Panc1 (cell line): ENCODE results near the gene RMND5B. TPM values are rescaled to one million over a fixed set of nuclear protein-coding genes. Genes with fewer than 3 reads are reported as not detected.

Experiments
- ATAC-seq: fragments of 200-7000 bp; cut with Tn5 transposase; 2 replicates; pipeline ENCODE4 v1.9.1; 2020; ENCODE audit warnings: mild to moderate bottlenecking, moderate library complexity
- BruUV-seq: library from RNA; stranded (reverse); fragments of 400-500 nt; replicated peaks from 2 replicates; lab custom pipeline; 2021; lab: Mats Ljungman, UMichigan
- CTCF ChIA-PET: fragments of 300-600 bp; sonication (Branson Sonifier 250); formaldehyde crosslinking; loops from one replicate; lab custom pipeline; 2022; ENCODE audit warnings: antibody characterized with exemption; lab: Charles Lee
- POLR2A ChIA-PET: fragments of 300-600 bp; sonication (Branson Sonifier 250); formaldehyde crosslinking; loops from one replicate; lab custom pipeline; 2022; ENCODE audit warnings: antibody characterized with exemption; lab: Charles Lee
- DNase-seq: peaks from one replicate; pipeline ENCODE4 v3.0.0-alpha.2; 2010; ENCODE audit warnings: low read depth, low spot score
- H3K27ac ChIP-seq: 2 replicates; pipeline ENCODE4 v1.5.1; 2011; ENCODE audit warnings: mild to moderate bottlenecking, low read length, inconsistent platforms
- H3K27me3 ChIP-seq: fragments of 200-500 bp; sonication (Bioruptor generic); 2 replicates; pipeline ENCODE4 v1.6.0; 2014; ENCODE audit warnings: low read length, inconsistent platforms; ENCODE audit not compliant: control insufficient read depth, insufficient read depth
- H3K36me3 ChIP-seq: fragments of 200-500 bp; sonication (Bioruptor generic); 2 replicates; pipeline ENCODE4 v1.5.1; 2014; ENCODE audit warnings: inconsistent platforms, mild to moderate bottlenecking, low read length, moderate library complexity; ENCODE audit not compliant: control insufficient read depth, insufficient read depth
- H3K4me1 ChIP-seq: 2 replicates; pipeline ENCODE4 v1.5.1; 2011; ENCODE audit warnings: inconsistent platforms, mild to moderate bottlenecking, low read length, moderate library complexity; ENCODE audit not compliant: control insufficient read depth, insufficient read depth
- H3K4me3 ChIP-seq, 2 experiments: 2 replicates each; pipeline ENCODE4 v1.5.1; 2011 to 2012; ENCODE audit warnings: low read depth in 2 of 2, low read length in 2 of 2, mild to moderate bottlenecking in 2 of 2, inconsistent platforms in 1 of 2, moderate library complexity in 1 of 2
- H3K9me3 ChIP-seq: fragments of 200-500 bp; sonication (Bioruptor generic); 2 replicates; pipeline ENCODE4 v1.5.1; 2014; ENCODE audit warnings: low read depth, mild to moderate bottlenecking, inconsistent platforms, low read length, moderate library complexity; ENCODE audit not compliant: control insufficient read depth, insufficient read depth
- POLR2AphosphoS5 ChIP-seq: IDR thresholded peaks from 2 replicates; pipeline ENCODE4 v1.6.1; 2012; ENCODE audit warnings: mild to moderate bottlenecking, low read depth, low read length, moderate library complexity
- REST ChIP-seq, 2 experiments: IDR thresholded peaks; 2 replicates each; pipeline ENCODE4 v1.6.1; 2011 to 2012; ENCODE audit warnings: low read depth in 2 of 2, control low read depth in 1 of 2, low read length in 1 of 2, mild to moderate bottlenecking in 1 of 2, moderate library complexity in 1 of 2; ENCODE audit not compliant: insufficient read depth in 1 of 2
- SIN3A ChIP-seq: IDR thresholded peaks from 2 replicates; pipeline ENCODE4 v1.6.1; 2012; ENCODE audit warnings: low read depth, mild to moderate bottlenecking, low read length, moderate library complexity, borderline replicate concordance; ENCODE audit not compliant: insufficient read depth
- TCF7L2 ChIP-seq: IDR thresholded peaks from 2 replicates; pipeline ENCODE4 v1.6.1; 2011; ENCODE audit warnings: mild to moderate bottlenecking, low read depth, low read length, inconsistent platforms
- in situ Hi-C: cut with HindIII; loops from 2 replicates; pipeline ENCODE4 v1.10.0; 2016; ENCODE audit warnings: low sequenced_read_pairs, low pct_unique_long_range_greater_than_20kb
- intact Hi-C: fragments of 100-400 bp; cut with micrococcal nuclease; formaldehyde crosslinking; loops from one replicate; pipeline ENCODE4 v1.10.0; 2022; ENCODE audit not compliant: unreplicated experiment
- total RNA-seq: library from RNA; stranded (reverse); gene quantifications from one replicate; pipeline ENCODE4 v1.2.1, GENCODE V29; 2021; ENCODE audit not compliant: unreplicated experiment
- TF ChIP-seq, protein P1 (sequence below): fragments of 450-650 bp; IDR thresholded peaks from 2 replicates; pipeline ENCODE4 v1.5.1; 2017; ENCODE audit warnings: mild to moderate bottlenecking

RMND5B gene
- total RNA-seq, 1 experiment from 2014 or later = 40.8 TPM

DNA sequence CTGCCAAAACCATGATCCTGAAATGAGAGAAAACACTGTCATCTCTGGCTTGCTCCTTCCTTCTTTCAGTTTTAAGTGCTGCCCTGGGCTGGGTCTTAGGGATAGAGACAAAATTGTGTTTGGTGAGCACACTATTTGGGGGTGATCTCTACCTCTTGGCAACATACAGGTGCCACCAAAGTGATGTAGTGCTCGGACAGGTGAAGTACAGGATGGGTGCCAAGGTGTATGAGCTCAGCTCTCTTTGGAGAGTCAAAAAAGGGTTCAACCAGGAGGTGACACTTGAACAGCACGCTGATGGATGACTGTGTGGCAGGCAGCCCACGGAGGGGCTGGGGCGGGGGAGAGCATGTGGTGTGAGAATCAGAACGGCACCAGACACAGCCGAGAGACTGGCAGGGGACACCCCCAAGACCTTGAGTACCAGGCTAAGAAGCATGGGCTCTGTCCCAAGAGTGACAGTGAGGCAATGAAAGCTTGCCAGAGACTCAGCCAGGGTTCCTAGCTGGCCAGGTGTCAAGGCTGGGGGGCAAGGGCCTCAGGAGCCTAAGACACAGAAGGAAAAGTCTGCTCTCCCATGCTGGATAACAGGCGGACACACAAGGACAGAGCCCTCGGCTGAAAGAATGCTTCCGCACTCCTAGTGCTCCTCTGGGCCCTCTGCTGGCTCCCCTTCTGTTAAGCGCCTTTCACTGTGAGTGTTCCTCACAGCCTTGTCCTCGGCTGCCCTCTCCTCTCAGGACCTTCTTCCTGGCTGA lies 20.3 kb downstream of the RMND5B start:
- BruUV-seq = no TSS peak
- ChIA-PET CTCF (interaction anchor here (0.5 to 0.6 kb wide), 2 partner anchors 63 to 70 kb away, joined by 3 to 7 read pairs; no protein-coding TSS in a partner anchor), POLR2A (no interaction called here)
- ATAC-seq (no peak), DNase-seq (no peak)
- Histone ChIP-seq H3K36me3 (peaks cover 6% of the 10 kb centered on the region), H3K4me3 (no peak overlapping the region), H3K27me3 (no peaks in the 10 kb centered on the region), H3K9me3 (no peaks in the 10 kb centered on the region), H3K4me1 (peaks cover 13% of the 10 kb centered on the region), H3K27ac (no peak overlapping the region)
- in situ Hi-C loops = no loop called here
- intact Hi-C loops = no loop called here
- TF ChIP-seq REST (IDR thresholded peaks at IDR 0.05; ENCODE audit: insufficient read depth in 1 of 2, low read depth in 2 of 2, low read length in 1 of 2) (no peak), POLR2AphosphoS5 (no peak), TCF7L2 (no peak), SIN3A (no peak)
- TF ChIP-seq, protein P1, sequence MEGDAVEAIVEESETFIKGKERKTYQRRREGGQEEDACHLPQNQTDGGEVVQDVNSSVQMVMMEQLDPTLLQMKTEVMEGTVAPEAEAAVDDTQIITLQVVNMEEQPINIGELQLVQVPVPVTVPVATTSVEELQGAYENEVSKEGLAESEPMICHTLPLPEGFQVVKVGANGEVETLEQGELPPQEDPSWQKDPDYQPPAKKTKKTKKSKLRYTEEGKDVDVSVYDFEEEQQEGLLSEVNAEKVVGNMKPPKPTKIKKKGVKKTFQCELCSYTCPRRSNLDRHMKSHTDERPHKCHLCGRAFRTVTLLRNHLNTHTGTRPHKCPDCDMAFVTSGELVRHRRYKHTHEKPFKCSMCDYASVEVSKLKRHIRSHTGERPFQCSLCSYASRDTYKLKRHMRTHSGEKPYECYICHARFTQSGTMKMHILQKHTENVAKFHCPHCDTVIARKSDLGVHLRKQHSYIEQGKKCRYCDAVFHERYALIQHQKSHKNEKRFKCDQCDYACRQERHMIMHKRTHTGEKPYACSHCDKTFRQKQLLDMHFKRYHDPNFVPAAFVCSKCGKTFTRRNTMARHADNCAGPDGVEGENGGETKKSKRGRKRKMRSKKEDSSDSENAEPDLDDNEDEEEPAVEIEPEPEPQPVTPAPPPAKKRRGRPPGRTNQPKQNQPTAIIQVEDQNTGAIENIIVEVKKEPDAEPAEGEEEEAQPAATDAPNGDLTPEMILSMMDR = no peak

DNA sequence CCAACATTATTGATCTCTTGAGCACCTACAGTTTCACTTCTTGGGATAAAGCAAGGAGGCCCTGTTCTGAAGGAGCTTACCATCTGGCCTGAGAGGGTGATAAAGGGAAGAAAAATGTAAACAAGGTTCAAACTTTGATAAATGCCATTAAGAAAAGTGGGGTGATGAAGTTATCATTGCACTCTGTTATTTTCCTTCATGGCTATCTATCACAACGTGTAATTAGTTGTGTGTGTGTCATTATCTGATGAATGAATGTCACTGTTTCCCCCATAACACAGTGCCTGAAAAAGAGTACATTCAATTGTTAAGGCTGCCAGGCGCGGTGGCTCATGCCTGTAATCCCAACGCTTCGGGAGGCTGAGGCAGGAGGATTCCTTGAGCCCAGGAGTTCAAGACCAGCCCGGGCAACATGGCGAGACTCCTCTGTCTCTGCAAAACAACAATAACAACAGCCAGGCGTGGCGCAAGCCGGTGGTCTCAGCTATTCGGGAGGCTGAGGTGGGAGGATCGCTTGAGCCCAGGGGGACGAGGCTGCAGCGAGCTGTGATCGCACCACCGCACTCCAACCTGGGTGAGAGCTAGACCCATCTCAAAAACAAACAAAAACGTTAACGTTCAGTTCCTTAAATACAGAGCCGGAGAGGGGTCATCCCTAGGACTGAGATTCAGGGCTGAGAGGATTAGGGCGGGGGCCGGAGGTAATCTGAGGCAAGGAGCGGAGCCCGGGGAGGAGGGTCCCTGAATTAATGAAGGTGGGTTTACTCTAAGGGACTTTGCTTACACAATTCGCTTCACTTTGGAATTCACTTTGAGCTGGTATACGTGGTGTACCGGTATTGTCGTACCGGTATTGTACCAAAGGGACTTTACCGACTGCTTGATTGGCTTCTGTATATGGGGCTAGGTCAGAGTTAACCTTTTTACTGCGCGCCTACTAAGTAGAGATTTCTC lies 22.0 kb downstream of the RMND5B start:
- Histone ChIP-seq H3K36me3 (peaks cover 6% of the 10 kb centered on the region), H3K4me1 (peaks cover 13% of the 10 kb centered on the region), H3K9me3 (no peaks in the 10 kb centered on the region), H3K27me3 (no peaks in the 10 kb centered on the region), H3K27ac (peak overlapping the region; percentile 89), H3K4me3 (peak overlapping the region; percentile 84 to 97)
- BruUV-seq = TSS peak; percentile 87
- TF ChIP-seq POLR2AphosphoS5 = no peak
- TF ChIP-seq SIN3A = no peak; the same call in 1 of the 2 replicates
- no peak for TF ChIP-seq TCF7L2
- TF ChIP-seq, protein P1 = no peak
- no peak for TF ChIP-seq REST (IDR thresholded peaks at IDR 0.05; ENCODE audit: insufficient read depth in 1 of 2, low read depth in 2 of 2, low read length in 1 of 2)
- CTCF ChIA-PET = interaction anchor here (1.3 kb wide), 1 partner anchor 77 kb away, joined by 7 read pairs; no protein-coding TSS in a partner anchor
- in situ Hi-C loops = no loop called here
- POLR2A ChIA-PET = interaction anchor here (0.8 kb wide), 1 partner anchor 28 kb away, joined by 4 read pairs; no protein-coding TSS in a partner anchor
- DNase-seq (no peak), ATAC-seq (no peak)
- intact Hi-C loops = no loop called here
